HG02943 (cell line): ENCODE measurements around the gene GRB2.
"Not testable (repeated sequence)": the region's sequence is repeated elsewhere in the genome, so short reads cannot be mapped to it uniquely, and the experiment has no call there.

ENCODE experiments used
- ATAC-seq: cut with Tn5 transposase; IDR thresholded peaks from one replicate; pipeline ENCODE4 v1.9.1; 2021; ENCODE audit warnings: mild to moderate bottlenecking, low read depth, moderate library complexity; ENCODE audit not compliant: unreplicated experiment

GRB2 gene

GRCh38 chr17:75325827-75326225 lies 79.7 kb downstream of the GRB2 start:
- ATAC-seq, result no peak

GRCh38 chr17:75325348-75325747 lies 80.1 kb downstream of the GRB2 start:
- no peak for ATAC-seq

GRCh38 chr17:75321506-75321905 lies 84.0 kb downstream of the GRB2 start:
- no peak for ATAC-seq

GRCh38 chr17:75319904-75320691 lies 85.4 kb downstream of the GRB2 start:
- ATAC-seq, result no peak

DNA sequence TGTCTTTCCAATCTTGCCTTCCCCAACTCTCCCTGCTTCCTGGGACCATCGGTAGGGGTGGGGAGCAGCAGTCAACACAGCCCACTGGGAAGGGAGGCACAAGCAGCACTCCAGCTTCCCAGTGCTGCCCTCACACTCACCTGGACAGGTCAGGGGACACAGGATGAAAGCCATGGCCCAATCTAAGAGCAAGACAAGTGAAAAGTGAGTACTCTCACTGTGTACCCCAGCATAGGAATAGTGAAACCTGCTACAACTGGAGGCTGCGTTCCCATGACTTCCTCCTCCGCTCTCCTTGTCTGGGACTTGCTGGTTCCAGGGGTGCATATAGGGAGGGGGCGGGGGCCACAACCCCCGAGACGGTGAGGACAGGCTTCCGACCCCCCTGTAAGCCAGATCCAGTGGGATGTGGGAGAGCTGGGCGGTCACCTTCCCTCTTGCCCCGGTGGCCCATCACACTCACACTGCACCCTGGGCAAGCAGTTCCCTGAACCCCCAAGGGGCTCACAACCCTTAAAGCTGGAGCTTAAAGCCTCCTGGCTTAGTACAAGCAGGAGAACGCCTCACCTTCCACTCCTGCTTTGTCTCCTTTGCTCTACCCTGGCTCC lies 86.8 kb downstream of the GRB2 start:
- ATAC-seq, result no peak

- ATAC-seq, result no peak
These were observed 87.3 kb downstream of the GRB2 start for GRCh38 chr17:75318211-75318610.

DNA sequence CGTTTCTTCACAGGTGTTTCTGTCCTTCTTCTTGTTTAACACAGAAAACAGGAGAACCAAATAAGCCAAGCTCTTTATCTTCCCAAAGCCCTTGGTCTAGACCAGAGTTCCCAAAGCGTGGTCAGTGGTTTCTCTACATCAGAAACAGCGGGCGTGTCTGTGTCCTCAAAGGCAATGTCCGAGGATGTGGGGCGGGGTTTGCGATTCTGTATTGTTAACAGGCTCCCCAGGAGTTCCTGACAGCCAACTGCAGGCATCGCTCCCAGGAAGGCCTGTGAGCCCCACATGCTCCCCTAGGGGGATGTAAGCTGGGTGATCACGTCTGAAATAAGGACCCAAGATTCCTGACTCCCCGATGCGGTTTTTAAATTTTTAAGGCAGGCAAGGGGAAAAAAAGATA lies 87.8 kb downstream of the GRB2 start:
- no peak for ATAC-seq

GRCh38 chr17:75316253-75316652 lies 89.2 kb downstream of the GRB2 start:
- ATAC-seq, result no peak

DNA sequence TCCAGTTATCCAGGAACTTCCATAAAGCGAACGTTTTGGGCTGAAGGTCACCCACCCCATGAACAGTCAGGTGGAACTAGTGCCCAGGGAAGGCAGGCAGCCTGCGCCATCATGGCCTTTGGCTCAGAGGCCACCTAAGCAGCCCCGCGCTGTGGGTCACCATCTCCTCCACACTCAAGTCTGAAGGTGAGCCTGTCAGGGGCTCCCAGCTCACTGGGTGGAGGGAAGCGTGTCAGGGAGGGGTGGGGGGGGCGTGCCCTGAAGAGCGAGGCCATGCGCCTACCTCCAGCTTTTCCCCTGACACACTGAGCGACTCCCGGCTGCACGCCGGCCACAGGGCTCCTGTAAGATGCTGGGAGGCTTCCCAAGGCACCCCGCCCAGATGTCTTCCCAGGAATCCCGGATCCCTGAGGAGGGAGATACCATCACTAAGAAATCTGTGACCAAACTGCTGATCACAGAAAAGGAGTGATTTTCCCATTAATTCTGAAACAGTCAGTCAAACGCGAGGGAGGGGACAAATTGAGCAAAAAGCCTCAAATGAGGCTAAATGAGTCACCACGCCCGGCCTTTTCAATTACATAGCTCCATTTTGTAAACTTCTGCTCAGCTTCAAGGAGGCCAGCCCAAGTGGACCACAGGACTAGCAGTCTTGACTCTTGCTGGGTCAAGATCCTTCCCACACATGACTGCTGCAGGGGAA lies 89.8 kb downstream of the GRB2 start:
- ATAC-seq, result no peak

- no peak for ATAC-seq
These were observed 91.4 kb downstream of the GRB2 start for GRCh38 chr17:75313941-75314551.

- ATAC-seq, result no peak
These were observed 96.5 kb downstream of the GRB2 start for GRCh38 chr17:75308732-75309629.

DNA sequence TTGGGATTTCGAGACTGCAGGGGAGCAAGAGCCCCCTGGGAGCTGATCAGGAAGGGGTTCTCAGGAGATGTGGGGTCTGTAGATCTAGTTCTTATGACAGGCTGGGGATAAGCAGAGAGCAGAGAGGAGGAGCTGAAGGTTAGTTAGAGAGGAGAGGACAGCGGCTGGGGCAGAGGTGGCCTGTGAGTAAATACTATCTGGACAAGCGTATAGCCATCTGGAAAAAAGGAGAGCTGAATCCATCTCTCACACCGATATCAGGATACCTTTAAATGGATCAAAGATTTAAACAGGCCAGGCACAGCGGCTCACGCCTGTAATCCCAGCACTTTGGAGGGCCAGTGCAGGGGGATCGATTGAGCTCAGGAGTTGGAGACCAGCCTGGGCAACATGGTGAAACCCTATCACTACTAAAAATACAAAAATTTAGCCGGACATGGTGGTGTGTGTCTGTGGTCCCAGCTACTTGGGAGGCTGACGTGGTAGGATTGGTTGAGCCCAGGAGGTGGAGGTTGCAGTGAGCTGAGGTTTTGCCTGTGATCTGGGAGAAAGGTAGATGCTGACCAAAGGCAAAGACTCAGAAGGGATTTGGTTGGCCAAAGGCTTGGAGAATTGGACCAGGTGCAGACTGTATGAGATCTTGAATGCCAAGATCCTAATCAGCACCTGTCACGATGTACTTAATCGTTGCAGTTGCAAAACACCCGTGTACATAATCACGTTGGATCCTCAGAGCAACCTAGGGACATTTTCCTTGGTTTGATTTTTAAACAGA lies 97.3 kb downstream of the GRB2 start:
- ATAC-seq, result no peak

DNA sequence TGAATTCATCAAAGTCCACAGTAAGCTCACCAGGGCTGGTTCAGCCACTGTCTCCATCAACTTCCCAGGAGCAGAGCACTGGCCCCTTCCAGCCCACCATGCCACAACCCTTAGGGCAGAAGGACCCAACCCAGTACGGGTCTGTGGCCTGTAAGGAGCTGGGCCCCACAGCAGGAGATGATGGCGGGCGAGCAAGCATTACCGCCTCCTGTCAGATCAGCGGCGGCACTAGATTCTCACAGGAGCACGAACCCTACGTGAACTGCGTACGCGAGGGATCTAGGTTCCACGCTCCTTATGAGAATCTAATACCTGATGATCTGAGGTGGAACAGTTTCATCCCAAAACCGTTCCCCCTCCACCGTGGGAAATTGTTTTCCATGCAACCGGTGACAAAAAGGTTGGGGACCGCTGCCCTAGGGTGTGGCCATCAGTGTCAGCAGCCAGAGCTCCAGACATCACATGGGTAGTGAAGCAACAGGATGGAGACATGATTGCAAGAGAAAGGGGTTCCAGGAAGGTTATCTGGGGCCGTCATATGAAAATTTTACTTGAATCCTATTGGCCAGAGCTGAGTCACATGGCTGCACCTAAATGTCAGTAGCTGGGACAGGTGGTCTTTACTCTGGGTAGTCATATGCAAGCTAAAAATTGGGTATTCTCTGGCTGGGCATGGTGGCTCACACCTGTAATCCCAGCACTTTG lies 103.8 kb downstream of the GRB2 start:
- no peak for ATAC-seq

GRCh38 chr17:75301049-75301448 lies 104.4 kb downstream of the GRB2 start:
- ATAC-seq, result no peak

DNA sequence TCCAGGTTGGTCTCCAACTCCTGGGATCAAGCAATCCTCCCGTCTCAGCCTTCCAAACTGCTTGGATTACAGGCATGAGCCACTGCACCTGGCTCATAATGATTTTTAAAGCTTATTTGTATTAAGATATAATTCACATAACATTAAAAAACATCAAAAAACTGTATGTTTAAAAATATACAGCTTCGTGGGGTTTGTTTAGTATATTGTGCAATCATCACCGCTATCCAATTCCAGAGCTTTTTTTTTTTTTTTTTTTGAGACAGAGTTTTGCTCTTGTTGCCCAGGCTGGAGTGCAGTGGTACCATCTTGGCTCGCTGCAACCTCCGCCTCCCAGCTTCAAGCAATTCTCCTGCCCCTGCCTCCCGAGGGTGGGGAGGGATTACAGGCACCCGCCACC lies 105.2 kb downstream of the GRB2 start:
- no peak for ATAC-seq

DNA sequence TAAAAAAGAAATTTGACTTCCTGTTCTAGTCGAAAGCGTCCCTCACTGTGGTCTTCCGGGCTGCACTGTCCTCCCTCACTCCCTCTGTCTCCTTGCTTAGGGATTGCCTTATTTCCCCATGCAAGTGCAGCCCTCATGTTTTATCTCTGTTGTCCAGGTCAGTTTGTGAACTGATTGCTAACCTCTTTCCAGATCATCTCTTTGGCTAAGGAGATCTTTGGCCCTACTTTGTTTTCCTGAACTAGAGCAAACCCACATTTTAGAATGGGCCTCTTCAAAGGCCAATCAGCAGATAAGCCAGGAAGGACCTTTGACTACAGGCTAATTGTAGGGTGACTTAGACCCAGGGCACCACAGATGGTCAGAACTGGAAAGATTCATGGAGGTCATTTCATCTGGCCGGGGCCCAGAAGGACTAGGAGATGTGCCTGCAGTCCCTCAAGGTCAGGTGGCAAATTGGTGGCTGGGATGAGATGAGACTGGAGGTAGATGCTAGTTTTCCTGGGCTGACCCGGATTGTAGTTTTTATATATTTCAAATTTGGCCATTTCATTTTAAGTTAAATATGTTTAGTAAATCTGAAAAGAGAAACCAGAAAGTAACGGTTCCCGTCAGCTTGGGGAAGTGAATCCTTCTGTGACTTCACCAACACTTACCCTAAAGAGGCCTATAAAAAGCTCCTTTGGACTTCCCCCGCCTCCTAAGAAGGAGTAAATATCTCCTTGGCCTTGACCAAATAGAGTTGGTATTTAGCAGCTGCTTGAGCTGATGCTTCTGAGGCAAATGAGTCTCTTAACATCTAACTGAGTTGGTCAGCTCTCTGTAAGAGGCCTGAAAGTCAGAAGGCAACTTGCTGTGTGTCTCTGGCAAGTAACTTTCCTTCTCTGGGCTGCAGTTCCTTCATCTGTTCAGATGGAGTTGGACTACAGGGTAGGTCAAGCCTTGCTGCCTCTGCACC lies 110.0 kb downstream of the GRB2 start:
- ATAC-seq, result peak; percentile 52

DNA sequence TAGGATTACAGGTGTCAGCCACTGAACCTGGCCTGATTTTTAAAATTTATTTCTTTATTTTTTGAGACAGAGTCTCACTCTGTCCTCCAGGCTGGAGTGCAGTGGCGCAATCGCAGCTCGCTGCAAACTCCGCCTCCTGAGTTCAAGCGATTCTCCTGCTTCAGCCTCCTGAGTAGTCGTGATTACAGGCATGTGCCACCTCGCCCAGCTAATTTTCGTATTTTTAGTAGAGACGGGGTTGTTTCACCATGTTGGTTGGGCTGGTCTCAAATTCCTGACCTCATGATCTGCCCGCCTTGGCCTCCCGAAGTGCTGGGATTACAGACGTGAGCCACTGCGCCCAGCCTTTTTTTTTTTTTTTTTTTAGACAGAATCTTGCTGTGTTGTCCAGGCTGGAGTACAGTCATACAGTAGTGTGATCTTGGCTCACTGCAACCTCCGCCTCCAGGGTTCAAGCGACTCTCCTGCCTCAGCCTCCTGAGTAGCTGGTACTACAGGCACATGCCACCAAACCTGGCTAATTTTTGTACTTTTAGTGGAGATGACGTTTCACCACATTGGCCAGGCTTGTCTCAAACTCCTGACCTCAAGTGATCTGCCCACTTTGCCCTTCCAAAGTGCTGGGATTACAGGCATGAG lies 112.5 kb downstream of the GRB2 start:
- ATAC-seq, result not testable (repeated sequence)
